VCaP (cell line): ENCODE measurements around the gene ARIH2.

Source experiments
- H3K27ac ChIP-seq: fragments of 450-650 bp; 2 replicates; pipeline ENCODE4 v1.5.1; 2017
- TF ChIP-seq, protein P1 (sequence below): fragments of 450-650 bp; conservative IDR thresholded peaks from 2 replicates; pipeline ENCODE4 v1.5.1; 2017; ENCODE audit warnings: mild to moderate bottlenecking, moderate library complexity

Gene ARIH2

DNA sequence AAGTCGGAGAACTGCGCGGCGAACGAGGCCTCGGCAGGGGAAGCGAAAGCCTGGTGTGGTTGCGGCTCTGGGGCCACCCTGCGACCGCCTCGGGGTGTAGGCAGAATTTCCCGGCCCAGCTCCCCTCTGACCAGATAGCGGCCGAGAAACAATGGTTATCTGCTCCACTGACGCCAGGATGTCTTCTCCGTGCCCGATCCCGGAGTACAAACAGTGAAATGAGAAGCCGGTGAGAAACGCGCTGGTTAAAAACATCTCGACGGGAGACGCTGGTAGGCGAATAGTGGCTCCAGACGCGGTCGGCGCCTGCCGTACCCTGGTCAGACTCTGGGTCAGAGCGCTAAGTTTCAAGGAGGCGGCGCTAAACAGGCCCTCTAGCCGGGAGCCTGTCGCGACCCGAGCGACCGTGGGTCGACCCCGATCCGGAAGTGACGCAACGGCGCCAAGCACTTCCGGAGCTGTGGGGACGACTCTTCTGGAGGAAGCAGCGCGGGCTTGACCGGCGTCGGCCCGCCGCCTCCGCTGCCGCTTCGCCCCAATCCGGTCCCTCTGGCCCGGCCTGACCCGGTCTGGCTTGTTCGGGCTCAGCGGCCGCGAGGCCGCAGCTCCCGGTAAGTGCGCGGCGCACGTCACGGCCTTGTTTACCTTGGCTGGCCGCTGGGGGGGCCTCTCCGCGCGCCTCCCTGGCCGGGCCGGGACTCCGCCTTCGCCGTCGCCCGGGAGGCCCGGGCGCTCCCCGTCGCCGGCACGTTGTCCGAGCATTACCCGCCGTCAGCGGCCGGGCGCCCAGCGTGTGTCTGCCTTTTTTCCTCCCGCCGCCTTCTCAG, at the start of gene ARIH2:
Gene ARIH2 (plus strand): TSS at position 455 of the 827 bp plus-strand sequence. CDS start 8,717 bp downstream, outside the sequence.
- TF ChIP-seq, protein P1, sequence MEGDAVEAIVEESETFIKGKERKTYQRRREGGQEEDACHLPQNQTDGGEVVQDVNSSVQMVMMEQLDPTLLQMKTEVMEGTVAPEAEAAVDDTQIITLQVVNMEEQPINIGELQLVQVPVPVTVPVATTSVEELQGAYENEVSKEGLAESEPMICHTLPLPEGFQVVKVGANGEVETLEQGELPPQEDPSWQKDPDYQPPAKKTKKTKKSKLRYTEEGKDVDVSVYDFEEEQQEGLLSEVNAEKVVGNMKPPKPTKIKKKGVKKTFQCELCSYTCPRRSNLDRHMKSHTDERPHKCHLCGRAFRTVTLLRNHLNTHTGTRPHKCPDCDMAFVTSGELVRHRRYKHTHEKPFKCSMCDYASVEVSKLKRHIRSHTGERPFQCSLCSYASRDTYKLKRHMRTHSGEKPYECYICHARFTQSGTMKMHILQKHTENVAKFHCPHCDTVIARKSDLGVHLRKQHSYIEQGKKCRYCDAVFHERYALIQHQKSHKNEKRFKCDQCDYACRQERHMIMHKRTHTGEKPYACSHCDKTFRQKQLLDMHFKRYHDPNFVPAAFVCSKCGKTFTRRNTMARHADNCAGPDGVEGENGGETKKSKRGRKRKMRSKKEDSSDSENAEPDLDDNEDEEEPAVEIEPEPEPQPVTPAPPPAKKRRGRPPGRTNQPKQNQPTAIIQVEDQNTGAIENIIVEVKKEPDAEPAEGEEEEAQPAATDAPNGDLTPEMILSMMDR = peak; percentile 11; the same call in 1 of the 2 replicates
- H3K27ac ChIP-seq = peak within 1 kb of the TSS; percentile 97

DNA sequence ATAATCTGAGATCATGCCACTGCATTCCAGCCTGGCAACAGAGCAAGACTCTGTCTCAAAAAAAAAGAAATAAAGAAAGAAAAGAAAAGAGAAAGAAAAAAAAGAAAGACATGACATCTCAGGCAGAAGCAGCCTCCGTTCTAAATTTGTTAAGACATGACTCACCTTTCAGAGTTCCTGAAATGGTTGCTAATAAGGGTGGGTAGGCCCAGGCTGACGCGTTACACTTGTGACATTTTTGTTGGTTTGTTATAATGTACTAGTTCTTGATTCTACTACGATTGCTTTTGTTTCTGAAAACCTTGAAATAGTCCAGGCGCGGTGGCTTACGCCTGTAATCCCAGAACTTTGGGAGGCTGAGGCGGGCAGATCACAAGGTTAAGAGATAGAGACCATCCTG, 41.0 kb upstream of the ARIH2 start:
- H3K27ac ChIP-seq = no peak overlapping the region
- TF ChIP-seq, protein P1 = no peak

DNA sequence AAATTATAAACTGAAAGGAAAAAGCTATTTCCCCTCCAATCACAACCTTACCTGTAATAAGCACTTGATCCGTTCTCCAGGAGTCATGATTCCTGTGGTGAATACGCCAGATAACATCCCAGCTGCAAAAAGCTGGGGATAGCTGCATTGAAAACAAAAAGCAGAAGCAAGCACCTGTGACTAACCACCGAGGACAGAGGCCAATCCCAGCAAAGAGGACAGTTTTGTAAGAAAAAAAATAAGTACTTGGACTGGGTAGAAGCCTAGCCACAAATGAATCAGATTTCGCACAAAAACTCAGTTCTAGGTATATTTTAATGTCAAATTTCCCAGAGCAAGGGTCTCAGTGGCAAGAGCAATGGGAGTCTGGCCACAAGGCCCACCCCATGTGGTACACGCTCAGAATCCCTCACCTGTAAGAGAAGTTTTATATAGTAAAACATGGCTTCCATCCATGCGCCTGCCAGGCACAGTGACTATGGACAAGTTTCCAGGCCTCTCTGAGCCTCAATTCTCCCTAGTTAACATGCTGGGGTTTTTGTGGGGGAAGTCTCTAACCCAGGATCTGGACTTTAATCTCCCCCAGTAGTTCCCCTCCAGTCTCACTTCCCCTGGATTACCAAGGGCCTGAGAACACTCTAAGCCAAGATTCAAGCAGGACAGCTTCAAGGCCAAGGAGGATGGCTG, 39.2 kb upstream of the ARIH2 start:
- no peak overlapping the region for H3K27ac ChIP-seq

DNA sequence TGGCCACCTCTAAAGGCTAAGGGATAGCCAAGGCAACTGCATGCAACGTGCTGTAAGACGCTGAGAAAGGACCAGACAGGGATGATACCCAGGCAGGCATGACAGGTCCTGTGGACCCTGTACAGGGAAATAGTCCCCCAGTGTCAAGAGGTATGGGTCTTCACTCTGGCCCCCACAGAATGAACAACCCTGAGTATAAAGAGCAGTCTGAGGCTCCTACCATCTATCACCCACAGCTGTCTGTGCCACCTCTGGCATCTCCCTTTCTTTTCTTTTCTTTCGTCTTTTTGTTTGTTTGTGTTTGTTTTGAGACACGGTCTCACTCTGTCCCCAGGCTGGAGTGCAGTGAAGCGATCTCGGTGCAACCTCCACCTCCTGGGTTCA, 38.7 kb upstream of the ARIH2 start:
- no peak overlapping the region for H3K27ac ChIP-seq
- TF ChIP-seq, protein P1 = no peak

More for the DNA sequence above, 39.2 kb upstream of the ARIH2 start:
- TF ChIP-seq, protein P1 = no peak

DNA sequence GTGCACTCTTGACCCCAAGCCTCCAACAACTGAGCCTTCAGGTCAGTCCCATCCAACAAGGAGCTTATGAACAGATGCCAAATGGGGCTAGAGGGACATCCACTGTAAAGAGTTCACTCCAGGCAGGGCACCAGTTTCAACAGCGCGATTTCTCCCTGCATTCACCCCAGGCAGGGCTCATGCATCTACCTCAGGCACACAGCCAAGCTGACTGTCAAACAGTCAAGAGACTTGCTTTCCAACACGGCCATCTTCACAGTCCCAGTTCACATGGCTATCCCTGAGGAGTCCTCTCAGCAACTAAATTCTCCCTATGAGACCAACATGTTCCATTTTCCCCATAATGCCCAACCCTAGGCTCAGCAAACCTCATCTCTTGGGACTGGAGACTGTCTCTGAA, 37.6 kb upstream of the ARIH2 start:
- no peak overlapping the region for H3K27ac ChIP-seq
- TF ChIP-seq, protein P1 = no peak

DNA sequence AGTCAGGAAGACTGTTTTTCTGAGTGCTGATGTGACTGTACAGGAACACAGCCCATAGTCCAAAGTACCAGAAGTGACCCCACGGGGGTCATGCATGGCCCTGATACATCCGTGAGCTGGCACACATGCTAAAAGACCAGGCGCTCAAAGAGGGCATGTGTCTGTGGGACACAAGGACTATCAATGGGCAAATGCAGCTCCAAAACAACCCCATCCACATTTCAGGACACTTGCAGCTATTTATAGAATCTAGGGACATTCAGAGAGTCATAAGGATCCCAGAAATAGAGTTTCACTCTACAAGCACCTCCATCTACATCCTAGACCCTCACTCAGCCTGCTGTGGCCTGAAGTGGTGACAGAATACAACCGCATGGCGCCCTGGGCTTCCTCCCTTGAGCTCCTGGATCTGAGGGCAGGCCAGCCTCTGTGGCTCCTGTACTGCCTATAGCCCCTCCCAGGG, 37.0 kb upstream of the ARIH2 start:
- TF ChIP-seq, protein P1 = no peak
- H3K27ac ChIP-seq = no peak overlapping the region

DNA sequence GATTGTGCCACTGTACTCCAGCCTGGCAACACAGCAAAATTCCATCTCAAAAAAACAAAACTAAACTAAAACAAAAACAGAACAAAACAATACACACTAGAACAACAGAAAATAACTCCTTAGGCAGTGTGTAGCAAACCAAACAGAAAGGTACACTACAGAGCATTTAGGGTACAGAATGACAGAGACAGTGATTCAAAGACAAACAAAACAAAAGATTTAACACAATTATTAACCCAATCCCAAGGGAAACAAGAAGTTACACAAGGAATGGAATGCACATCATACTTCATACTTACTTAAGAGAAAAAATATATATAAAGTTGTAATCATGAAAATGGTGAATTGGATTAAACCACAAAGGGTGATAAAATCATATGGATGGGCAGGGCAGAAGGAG, 32.9 kb upstream of the ARIH2 start:
- TF ChIP-seq, protein P1 = no peak

More for the DNA sequence above, 32.9 kb upstream of the ARIH2 start:
- H3K27ac ChIP-seq = peak overlapping the region; percentile 58
